ENCODE results near the gene LRRC28.

The LRRC28 gene

DNA sequence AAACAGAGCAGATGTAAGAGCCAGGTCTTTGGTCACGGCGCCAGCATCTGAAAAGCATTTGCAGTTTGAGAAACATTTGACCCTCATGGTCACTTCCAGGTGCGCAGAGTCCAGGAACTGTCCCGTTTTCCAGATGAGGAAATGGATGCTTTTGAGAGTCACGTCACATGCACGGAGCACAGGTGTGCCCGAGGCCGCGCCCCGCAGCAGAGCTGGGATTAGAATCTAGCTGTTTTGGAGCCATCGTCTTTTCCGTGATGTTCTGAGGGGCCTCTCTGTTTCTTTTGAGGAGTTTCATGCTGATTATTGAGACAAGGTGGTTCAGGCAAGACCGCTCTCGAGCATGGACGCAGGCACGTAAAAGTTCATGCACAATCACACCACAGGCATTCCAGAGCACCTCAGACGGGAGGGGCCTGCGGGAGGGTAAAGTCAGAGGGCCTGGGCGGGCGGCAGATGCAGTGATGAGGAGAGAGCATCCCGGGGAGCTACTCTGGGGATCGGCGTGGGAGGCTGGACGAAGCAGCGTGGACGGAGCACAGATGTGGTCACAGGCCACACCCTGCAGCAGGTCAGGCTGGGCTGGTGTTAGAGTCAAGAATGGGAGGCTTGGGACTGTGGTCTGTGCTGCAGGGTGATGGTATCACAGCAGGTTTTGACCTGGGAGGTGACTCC, 175.3 kb downstream of the LRRC28 start:
- Histone ChIP-seq H3K18ac (ENCODE audit: low read length) (no peak overlapping the region), H3K4me2 (ENCODE audit: low read length) (no peak overlapping the region), H3K79me2 (ENCODE audit: control insufficient read depth, insufficient read depth, low read length, poor library complexity) (peaks cover 6% of the 10 kb centered on the region), H3K36me3 (ENCODE audit: control insufficient read depth in 1 of 2, insufficient read depth in 2 of 2, low read length in 2 of 2) (no peaks in the 10 kb centered on the region), H3K23ac (ENCODE audit: low read length) (no peak overlapping the region), H4K91ac (ENCODE audit: low read depth, low read length) (peak overlapping the region; percentile 98), H3K4ac (ENCODE audit: low read depth, low read length) (no peak overlapping the region), H3K79me1 (ENCODE audit: low read length) (peaks cover 23% of the 10 kb centered on the region), H3K27ac (ENCODE audit: low read depth, low read length) (no peak overlapping the region), H2AK5ac (ENCODE audit: low read length) (no peak overlapping the region), H4K12ac (ENCODE audit: low read depth, low read length) (no peak overlapping the region), H4K8ac (ENCODE audit: low read depth, low read length) (no peak overlapping the region), H3K9me3 (ENCODE audit: insufficient read depth, low read depth, low read length) (peaks cover 3% of the 10 kb centered on the region), H3K4me3 (ENCODE audit: low read depth, low read length) (no peak overlapping the region), H2BK120ac (ENCODE audit: insufficient read depth, low read length, poor library complexity) (peak overlapping the region; percentile 97), H3K27me3 (ENCODE audit: insufficient read depth, low read length) (no peaks in the 10 kb centered on the region), H2AFZ (ENCODE audit: insufficient read depth, low read length, poor library complexity) (no peak overlapping the region), H2BK12ac (ENCODE audit: low read length) (peak overlapping the region; percentile 99), H3K14ac (ENCODE audit: low read length) (peak overlapping the region; percentile 94), H2BK5ac (ENCODE audit: low read depth, low read length, poor library complexity) (no peak overlapping the region), H3K4me1 (ENCODE audit: control insufficient read depth in 1 of 2, insufficient read depth in 2 of 2, low read length in 2 of 2) (peaks cover 24% of the 10 kb centered on the region in 2 experiments), H3K9ac (ENCODE audit: low read length) (no peak overlapping the region)
- whole genome bisulfite sequencing (ENCODE audit: extremely low coverage, insufficient coverage, insufficient read length), result no CpG with 5 or more reads among the region's 26 CpGs
- DNase-seq, result peak; percentile 77 to 90

DNA sequence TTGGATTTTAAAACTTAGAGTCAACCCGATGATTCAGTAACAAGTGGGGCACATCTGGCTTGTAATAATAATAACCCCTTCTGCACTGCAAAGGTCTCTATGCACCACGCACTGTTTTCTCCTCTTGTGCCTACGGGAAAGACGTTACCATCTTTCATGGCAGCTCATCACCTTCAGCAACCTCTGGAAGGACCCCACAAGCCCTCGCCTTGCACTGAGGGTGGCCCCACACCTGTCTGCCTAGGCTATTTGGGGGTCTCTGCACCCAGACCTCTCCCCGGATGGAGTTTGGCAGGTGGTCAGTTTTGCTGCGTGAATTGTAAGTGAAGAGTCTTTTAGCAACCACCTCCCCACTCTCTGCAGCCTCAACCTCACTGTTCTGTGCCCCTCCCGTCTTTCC, 175.9 kb downstream of the LRRC28 start:
- H3K27ac ChIP-seq (ENCODE audit: low read depth, low read length), result no peak overlapping the region
- no CpG with 5 or more reads among the region's 8 CpGs for WGBS (ENCODE audit: extremely low coverage, insufficient coverage, insufficient read length)
- peaks cover 6% of the 10 kb centered on the region for H3K79me2 ChIP-seq (ENCODE audit: control insufficient read depth, insufficient read depth, low read length, poor library complexity)
- no peak overlapping the region for H3K18ac ChIP-seq (ENCODE audit: low read length)
- no peak overlapping the region for H3K4me3 ChIP-seq (ENCODE audit: low read depth, low read length)
- H3K9ac ChIP-seq (ENCODE audit: low read length), result no peak overlapping the region
- H3K27me3 ChIP-seq (ENCODE audit: insufficient read depth, low read length), result no peaks in the 10 kb centered on the region
- H3K14ac ChIP-seq (ENCODE audit: low read length), result no peak overlapping the region
- H4K12ac ChIP-seq (ENCODE audit: low read depth, low read length), result no peak overlapping the region
- no peak overlapping the region for H3K4ac ChIP-seq (ENCODE audit: low read depth, low read length)
- peaks cover 24% of the 10 kb centered on the region in 2 experiments for H3K4me1 ChIP-seq (ENCODE audit: control insufficient read depth in 1 of 2, insufficient read depth in 2 of 2, low read length in 2 of 2)
- H3K4me2 ChIP-seq (ENCODE audit: low read length), result no peak overlapping the region
- no peak overlapping the region for H2BK5ac ChIP-seq (ENCODE audit: low read depth, low read length, poor library complexity)
- H3K9me3 ChIP-seq (ENCODE audit: insufficient read depth, low read depth, low read length), result peaks cover 3% of the 10 kb centered on the region
- no peak overlapping the region for H4K91ac ChIP-seq (ENCODE audit: low read depth, low read length)
- H2AK5ac ChIP-seq (ENCODE audit: low read length), result no peak overlapping the region
- H2BK12ac ChIP-seq (ENCODE audit: low read length), result no peak overlapping the region
- no peak overlapping the region for H3K23ac ChIP-seq (ENCODE audit: low read length)
- no peak overlapping the region for H2AFZ ChIP-seq (ENCODE audit: insufficient read depth, low read length, poor library complexity)
- no peaks in the 10 kb centered on the region for H3K36me3 ChIP-seq (ENCODE audit: control insufficient read depth in 1 of 2, insufficient read depth in 2 of 2, low read length in 2 of 2)
- H3K79me1 ChIP-seq (ENCODE audit: low read length), result peaks cover 23% of the 10 kb centered on the region
- DNase-seq, result no peak
- H4K8ac ChIP-seq (ENCODE audit: low read depth, low read length), result no peak overlapping the region
- H2BK120ac ChIP-seq (ENCODE audit: insufficient read depth, low read length, poor library complexity), result no peak overlapping the region

DNA sequence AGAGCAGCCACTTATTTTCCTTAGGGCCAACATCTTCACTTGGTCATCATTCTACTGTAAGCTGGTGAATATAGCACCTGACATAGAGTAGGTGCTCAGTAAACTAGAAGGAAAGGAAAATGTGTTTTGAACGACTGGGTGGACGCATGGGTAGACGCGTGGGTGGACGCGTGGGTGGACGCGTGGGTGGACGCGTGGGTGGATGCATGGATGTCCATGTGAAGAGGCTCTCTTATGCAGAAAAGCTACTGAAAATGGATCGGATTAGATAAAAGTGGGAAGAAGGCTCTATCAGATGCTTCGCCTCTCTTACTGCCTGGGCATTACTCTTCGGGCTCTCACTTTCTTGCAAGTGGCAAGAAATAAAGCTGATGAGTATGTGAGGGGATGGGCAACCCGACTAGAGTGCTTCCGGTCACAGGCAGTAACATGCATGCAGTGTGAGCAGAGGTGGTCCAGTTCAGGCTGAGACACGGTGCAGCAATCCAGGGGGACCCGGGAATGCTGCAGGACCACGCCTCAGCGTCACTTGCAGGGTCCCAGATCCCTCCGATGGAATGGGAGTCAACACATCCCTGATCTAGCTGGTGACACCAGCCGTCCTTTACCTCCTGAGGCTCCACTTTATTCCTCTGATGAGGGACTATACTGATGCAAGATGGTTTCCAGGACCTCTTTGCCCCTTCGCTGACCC, 176.5 kb downstream of the LRRC28 start:
- H3K4ac ChIP-seq (ENCODE audit: low read depth, low read length), result no peak overlapping the region
- no peak overlapping the region for H3K23ac ChIP-seq (ENCODE audit: low read length)
- H4K12ac ChIP-seq (ENCODE audit: low read depth, low read length), result no peak overlapping the region
- H3K4me2 ChIP-seq (ENCODE audit: low read length), result no peak overlapping the region
- H2AK5ac ChIP-seq (ENCODE audit: low read length), result no peak overlapping the region
- no peak overlapping the region for H2BK12ac ChIP-seq (ENCODE audit: low read length)
- DNase-seq, result no peak
- 100% methylated on average over 4 of the region's 22 CpGs for WGBS (ENCODE audit: extremely low coverage, insufficient coverage, insufficient read length)
- H3K79me2 ChIP-seq (ENCODE audit: control insufficient read depth, insufficient read depth, low read length, poor library complexity), result peaks cover 6% of the 10 kb centered on the region
- no peak overlapping the region for H3K14ac ChIP-seq (ENCODE audit: low read length)
- H3K27ac ChIP-seq (ENCODE audit: low read depth, low read length), result no peak overlapping the region
- peaks cover 3% of the 10 kb centered on the region for H3K9me3 ChIP-seq (ENCODE audit: insufficient read depth, low read depth, low read length)
- no peak overlapping the region for H4K8ac ChIP-seq (ENCODE audit: low read depth, low read length)
- peaks cover 27% of the 10 kb centered on the region for H3K79me1 ChIP-seq (ENCODE audit: low read length)
- H3K9ac ChIP-seq (ENCODE audit: low read length), result no peak overlapping the region
- no peaks in the 10 kb centered on the region for H3K36me3 ChIP-seq (ENCODE audit: control insufficient read depth in 1 of 2, insufficient read depth in 2 of 2, low read length in 2 of 2)
- no peak overlapping the region for H3K4me3 ChIP-seq (ENCODE audit: low read depth, low read length)
- no peak overlapping the region for H2BK120ac ChIP-seq (ENCODE audit: insufficient read depth, low read length, poor library complexity)
- H3K18ac ChIP-seq (ENCODE audit: low read length), result no peak overlapping the region
- H2BK5ac ChIP-seq (ENCODE audit: low read depth, low read length, poor library complexity), result no peak overlapping the region
- H4K91ac ChIP-seq (ENCODE audit: low read depth, low read length), result no peak overlapping the region
- no peak overlapping the region for H2AFZ ChIP-seq (ENCODE audit: insufficient read depth, low read length, poor library complexity)
- peaks cover 24 to 25% of the 10 kb centered on the region in 2 experiments for H3K4me1 ChIP-seq (ENCODE audit: control insufficient read depth in 1 of 2, insufficient read depth in 2 of 2, low read length in 2 of 2)
- H3K27me3 ChIP-seq (ENCODE audit: insufficient read depth, low read length), result no peaks in the 10 kb centered on the region

DNA sequence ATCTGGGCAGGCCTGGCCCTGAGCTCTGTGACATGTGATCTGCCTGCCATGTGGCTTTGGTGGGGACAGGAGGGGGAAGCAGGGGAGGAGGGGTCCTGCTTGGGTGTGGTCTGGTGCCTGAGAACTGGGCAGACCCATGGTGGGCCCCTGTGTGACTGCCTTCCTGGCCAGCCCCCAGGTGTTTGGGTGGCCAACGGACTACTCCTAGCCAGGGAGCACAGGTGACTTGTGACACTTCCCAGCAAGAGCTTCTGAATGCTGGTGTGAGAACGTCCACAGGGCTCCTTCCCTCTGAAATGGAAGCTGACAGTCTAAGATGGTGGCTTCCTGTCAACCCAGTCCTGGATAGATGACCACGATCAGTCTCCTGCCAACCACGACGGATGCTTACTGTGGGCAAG, 178.4 kb downstream of the LRRC28 start:
- Histone ChIP-seq H3K27me3 (ENCODE audit: insufficient read depth, low read length) (no peaks in the 10 kb centered on the region), H4K91ac (ENCODE audit: low read depth, low read length) (peak overlapping the region; percentile 4), H2AK5ac (ENCODE audit: low read length) (no peak overlapping the region), H3K18ac (ENCODE audit: low read length) (no peak overlapping the region), H3K23ac (ENCODE audit: low read length) (no peak overlapping the region), H3K36me3 (ENCODE audit: control insufficient read depth in 1 of 2, insufficient read depth in 2 of 2, low read length in 2 of 2) (no peaks in the 10 kb centered on the region), H4K8ac (ENCODE audit: low read depth, low read length) (no peak overlapping the region), H3K27ac (ENCODE audit: low read depth, low read length) (no peak overlapping the region), H3K4me3 (ENCODE audit: low read depth, low read length) (no peak overlapping the region), H2BK5ac (ENCODE audit: low read depth, low read length, poor library complexity) (no peak overlapping the region), H3K9me3 (ENCODE audit: insufficient read depth, low read depth, low read length) (peaks cover 3% of the 10 kb centered on the region), H2AFZ (ENCODE audit: insufficient read depth, low read length, poor library complexity) (no peak overlapping the region), H3K4me1 (ENCODE audit: control insufficient read depth in 1 of 2, insufficient read depth in 2 of 2, low read length in 2 of 2) (peaks cover 28% of the 10 kb centered on the region in 2 experiments), H3K4me2 (ENCODE audit: low read length) (no peak overlapping the region), H3K9ac (ENCODE audit: low read length) (no peak overlapping the region), H2BK12ac (ENCODE audit: low read length) (no peak overlapping the region), H3K4ac (ENCODE audit: low read depth, low read length) (no peak overlapping the region), H2BK120ac (ENCODE audit: insufficient read depth, low read length, poor library complexity) (no peak overlapping the region), H4K12ac (ENCODE audit: low read depth, low read length) (no peak overlapping the region), H3K14ac (ENCODE audit: low read length) (no peak overlapping the region), H3K79me2 (ENCODE audit: control insufficient read depth, insufficient read depth, low read length, poor library complexity) (peaks cover 9% of the 10 kb centered on the region), H3K79me1 (ENCODE audit: low read length) (peaks cover 27% of the 10 kb centered on the region)
- no CpG with 5 or more reads among the region's 5 CpGs for WGBS (ENCODE audit: extremely low coverage, insufficient coverage, insufficient read length)
- no peak for DNase-seq

All from trophoblast cell (in vitro differentiated cells and primary cell).